GM10266 (cell line): ENCODE data around the gene SLC16A13.
"Not testable (repeated sequence)": the region's sequence is repeated elsewhere in the genome, so short reads cannot be mapped to it uniquely, and the experiment has no call there.

ENCODE experiments used
- DNase-seq: peaks from one replicate; pipeline ENCODE4 v3.0.0; 2012; ENCODE audit errors: extremely low spot score
- TF ChIP-seq, protein P1 (sequence below): IDR thresholded peaks from 2 replicates; pipeline ENCODE4 v1.5.1; 2012; ENCODE audit warnings: mild to moderate bottlenecking, low read depth; ENCODE audit not compliant: control insufficient read depth, insufficient read depth; ENCODE audit errors: missing control alignments

Gene SLC16A13

GRCh38 chr17:7035591-7036368, at the start of gene SLC16A13:
SLC16A13 (plus strand) TSS chr17:7036015; CDS start chr17:7036383, 368 bp downstream.
- DNase-seq: peak; percentile 98

DNA sequence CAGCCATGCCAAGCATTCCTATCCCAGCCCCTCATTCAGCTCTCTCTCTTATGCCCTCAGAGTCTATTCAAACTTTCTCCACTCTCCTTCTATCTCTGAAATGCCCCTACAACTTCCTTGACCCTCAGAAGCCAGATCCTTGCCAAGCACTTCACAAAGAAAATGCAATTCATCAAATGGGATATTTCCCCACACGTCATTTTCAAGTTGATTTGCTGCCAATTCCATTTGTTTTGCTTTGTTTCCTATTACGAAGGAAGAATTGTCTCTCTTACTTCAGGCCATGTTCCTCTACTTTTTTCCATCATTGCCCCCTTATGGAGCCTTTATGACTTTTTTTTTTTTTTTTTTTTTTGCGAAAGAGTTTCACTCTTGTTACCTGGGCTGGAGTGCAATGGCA, 49.1 kb upstream of the SLC16A13 start:
- TF ChIP-seq, protein P1, sequence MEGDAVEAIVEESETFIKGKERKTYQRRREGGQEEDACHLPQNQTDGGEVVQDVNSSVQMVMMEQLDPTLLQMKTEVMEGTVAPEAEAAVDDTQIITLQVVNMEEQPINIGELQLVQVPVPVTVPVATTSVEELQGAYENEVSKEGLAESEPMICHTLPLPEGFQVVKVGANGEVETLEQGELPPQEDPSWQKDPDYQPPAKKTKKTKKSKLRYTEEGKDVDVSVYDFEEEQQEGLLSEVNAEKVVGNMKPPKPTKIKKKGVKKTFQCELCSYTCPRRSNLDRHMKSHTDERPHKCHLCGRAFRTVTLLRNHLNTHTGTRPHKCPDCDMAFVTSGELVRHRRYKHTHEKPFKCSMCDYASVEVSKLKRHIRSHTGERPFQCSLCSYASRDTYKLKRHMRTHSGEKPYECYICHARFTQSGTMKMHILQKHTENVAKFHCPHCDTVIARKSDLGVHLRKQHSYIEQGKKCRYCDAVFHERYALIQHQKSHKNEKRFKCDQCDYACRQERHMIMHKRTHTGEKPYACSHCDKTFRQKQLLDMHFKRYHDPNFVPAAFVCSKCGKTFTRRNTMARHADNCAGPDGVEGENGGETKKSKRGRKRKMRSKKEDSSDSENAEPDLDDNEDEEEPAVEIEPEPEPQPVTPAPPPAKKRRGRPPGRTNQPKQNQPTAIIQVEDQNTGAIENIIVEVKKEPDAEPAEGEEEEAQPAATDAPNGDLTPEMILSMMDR: no peak
- DNase-seq: no peak

More at GRCh38 chr17:7035591-7036368, at the start of gene SLC16A13:
- TF ChIP-seq, protein P1: no peak

DNA sequence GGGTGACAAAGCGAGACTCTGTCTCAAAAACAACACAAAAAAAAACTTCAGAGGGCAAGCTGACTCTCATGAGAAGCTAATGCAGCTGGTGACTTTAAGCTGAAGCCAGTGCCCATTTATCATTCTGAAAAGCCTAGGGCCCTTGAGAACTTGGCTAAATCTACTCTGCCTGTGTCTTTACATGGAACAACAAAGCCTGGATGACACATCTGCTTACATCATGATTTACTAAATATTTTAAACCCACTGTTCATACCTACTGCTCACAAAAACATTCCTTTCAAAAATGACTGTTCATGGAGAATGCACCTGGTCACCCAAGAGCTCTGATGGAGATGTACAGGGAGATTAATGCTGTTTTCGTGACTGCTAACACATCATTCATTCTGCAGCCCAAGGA, 46.0 kb upstream of the SLC16A13 start:
- no peak for DNase-seq

GRCh38 chr17:6993613-6994056, 42.2 kb upstream of the SLC16A13 start:
- not testable (repeated sequence) for DNase-seq

More for the DNA sequence above, 46.0 kb upstream of the SLC16A13 start:
- TF ChIP-seq, protein P1: no peak

DNA sequence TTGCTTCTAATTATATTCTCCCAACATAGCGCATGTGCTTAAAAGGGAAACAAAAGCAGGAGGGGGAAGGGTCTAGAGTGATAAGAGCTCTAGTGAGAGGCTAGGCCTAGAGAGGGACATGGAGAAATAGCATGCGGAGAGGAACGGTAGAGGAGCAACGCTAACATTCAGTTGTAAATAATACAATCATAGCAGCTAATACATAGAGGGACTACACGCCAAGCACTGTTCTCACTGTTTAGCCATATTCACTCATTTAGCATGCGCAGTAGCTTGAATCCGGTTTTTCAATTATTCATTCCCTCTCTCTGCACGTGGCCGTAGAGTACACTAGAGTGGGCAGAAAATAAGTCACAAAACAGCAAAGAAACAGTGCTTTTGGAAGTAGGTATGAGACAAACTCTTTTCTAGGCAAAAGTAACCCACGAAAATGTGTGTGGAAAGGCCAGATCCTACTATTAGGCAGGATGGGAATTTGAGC, 41.7 kb upstream of the SLC16A13 start:
- TF ChIP-seq, protein P1: no peak
- no peak for DNase-seq

DNA sequence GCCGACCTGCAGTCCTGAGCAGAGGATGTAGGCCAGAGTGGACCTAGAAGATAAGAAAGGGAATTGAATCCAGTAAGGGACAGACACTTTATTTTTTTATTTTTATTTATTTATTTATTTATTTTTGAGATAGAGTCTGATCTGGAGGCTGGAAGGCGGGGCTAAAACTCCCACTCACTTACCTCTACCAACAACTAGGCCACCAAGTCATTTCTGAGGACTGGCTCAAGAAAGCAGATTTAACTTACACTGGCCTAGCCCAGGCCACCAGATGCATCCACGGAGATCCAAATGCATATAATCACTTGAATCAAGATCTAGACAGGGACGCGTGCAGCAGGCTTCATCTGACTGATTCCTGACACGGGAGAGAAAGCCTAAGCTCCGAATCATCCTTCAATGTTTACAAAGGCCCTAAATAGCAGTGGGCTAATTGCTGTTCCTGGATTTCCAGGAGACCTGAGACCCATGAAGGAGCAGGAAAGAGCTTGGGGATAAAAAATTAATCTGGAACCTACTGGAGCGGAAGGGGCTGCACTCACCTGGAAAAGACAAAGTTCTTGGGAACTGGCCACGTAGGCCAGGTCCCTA, 41.1 kb upstream of the SLC16A13 start:
- DNase-seq: no peak
- TF ChIP-seq, protein P1: no peak

DNA sequence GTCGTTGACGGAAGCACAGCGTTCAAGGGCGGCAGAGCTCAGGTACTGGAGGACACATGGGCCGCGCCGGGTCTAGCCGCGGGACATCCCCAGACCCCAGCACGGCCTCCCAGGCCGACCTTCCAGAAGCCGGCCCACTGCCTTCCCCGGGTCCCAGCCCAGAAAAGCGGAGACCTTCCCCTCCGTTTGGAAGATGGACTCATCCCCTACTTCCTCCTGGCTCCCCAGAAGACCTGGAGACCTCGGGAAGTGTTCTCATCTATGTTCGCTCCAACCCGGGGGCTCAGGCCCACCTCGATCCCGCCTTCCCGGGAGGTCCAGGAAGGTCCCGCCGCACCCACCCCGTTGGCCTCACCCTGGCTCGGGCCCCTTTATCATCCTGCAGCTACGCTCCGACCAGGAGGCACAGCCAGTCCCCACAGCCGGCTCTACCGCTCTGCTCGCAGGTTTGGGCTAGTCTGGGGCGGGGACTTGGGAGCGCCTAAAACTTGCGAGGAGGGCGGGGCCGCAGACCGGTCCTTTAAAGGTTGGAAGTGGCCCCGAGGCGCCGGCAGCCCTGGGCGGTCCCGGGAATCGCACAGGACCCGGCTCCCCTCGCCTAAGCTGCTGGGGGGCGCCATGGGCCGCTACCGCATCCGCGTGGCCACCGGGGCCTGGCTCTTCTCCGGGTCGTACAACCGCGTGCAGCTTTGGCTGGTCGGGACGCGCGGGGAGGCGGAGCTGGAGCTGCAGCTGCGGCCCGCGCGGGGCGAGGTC, 40.1 kb upstream of the SLC16A13 start, which contains the start of gene ALOX12:
ALOX12 (plus strand) TSS at position 550 of the 756 bp plus-strand sequence; CDS start at position 619, 69 bp downstream.
- TF ChIP-seq, protein P1: no peak
- no peak for DNase-seq
